Fibroblast of peridontal ligament (primary cell): Measurements from ENCODE around the gene SEPTIN12.
"Not testable (repeated sequence)": the region's sequence is repeated elsewhere in the genome, so short reads cannot be mapped to it uniquely, and the experiment has no call there.

Experiments
- DNase-seq: peaks from one replicate; pipeline ENCODE4 v3.0.0-alpha.2; 2010; ENCODE audit errors: extremely low read depth

The SEPTIN12 gene

DNA sequence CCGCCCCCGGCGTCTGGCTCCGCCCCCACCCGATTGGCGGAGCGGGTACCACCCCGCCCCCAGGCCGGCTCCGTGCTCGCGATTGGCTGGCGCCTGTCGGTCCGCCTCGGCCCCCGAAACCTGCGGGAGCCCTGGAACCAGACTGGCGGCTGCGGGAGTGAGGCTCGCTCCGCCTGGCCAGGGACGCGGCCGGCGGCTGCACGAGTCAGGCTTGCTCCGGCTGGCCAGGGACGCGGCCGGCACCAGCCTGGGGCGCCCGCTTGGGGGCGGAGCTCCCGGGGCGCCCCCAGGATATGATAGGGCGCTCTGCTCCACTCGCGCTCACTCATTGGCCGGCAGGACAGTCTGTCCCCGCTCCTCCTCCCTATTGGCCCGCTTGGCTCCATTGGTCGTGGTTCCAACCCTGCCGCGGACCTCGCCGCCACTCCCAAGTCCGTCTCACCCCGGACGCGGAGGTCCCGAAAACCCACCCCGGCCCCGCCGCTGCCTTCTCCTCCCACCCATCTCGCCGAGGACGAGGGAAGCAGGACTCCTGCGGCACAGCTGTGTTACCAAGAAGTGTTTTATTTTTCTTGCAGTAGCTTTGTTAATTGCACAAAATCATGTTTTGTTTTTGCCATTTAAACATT, 14.6 kb upstream of the SEPTIN12 start:
- DNase-seq, result peak; percentile 84

- DNase-seq, result peak; percentile 15
These were observed 14.0 kb upstream of the SEPTIN12 start, which contains the start of gene ROGDI for GRCh38 chr16:4801962-4802658. ROGDI (minus strand) TSS chr16:4802633; CDS start chr16:4802571, 62 bp downstream.

DNA sequence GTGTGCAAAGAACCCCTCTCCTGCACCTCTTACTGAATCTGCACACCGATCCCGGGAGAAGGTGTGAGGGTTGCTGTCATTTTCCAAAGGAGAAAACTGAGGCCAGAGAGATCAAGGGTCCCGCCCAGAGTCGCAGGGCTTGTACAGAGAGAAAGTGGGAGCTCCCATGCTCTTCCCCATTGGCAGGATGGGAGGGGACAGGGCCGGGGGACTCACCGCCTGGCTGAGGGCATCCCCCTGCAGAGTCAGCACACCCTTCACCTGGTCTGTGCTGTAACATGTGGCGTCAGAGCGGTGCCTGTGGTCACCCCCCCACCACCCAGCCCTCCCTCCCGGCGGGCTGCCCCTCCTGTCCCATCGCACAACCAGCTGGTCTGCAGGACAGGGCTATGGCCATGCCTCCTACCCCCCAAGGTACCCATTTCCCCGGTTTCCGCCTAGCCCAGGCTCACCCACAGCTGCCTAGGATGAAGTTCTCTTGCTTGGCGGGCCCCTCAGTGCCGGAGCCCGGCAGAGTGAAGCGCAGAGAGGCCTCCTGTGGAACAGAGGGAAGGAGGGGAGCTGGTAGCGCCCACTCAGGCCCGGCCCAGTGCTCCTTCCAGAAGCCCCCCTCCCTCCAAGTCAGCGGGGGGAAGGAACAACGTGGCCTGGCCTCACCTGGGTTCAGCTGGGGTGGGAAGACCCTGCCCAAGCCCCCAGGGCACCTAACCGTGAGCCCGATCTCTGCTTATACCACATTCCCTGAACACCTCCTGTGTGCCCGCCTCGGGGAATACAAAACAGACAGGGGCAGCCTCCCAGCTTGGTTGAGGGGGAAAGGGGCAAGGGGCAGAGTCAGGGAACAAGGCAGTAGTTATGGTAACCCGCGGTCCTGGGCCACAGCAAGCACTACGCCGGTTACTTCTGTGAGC, 13.2 kb upstream of the SEPTIN12 start:
- no peak for DNase-seq

- DNase-seq, result no peak
These were observed 12.3 kb upstream of the SEPTIN12 start for GRCh38 chr16:4800290-4801041.

DNA sequence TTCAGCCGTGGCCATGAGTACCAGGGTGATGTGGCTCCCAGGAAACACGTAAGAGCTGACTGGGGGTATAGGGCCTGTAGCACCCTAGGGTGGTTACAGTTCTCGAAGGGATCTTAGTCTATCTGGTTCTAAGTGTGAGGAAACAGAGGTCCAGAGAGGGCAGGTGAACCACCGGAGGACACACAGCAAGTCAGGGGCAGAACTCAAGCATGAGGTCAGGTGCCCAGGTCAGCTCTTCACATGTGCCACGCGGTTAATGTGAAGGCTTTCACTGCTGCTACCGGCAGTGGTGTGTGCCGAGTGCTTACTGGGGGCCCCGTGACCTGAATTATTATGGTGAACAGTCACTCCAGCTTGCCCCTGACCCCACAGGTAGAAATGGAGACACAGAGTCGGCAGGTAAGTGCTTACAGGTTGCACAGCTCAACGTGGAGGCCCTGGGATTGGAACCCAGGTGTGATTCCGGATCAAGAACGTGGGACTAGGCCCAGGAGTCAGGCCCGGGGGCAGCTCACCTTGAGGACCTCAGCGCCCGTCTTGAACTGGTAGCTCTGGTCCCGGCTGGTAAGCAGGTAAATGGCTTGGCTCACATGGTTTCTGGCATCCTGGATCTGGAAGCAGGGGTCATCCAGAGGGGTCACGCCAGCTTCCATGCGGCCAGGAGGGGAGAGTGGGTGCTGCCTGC, 11.2 kb upstream of the SEPTIN12 start:
- no peak for DNase-seq

- DNase-seq, result no peak
These were observed 10.3 kb upstream of the SEPTIN12 start for GRCh38 chr16:4798456-4798855.

GRCh38 chr16:4797805-4798252, 9.7 kb upstream of the SEPTIN12 start:
- no peak for DNase-seq

- no peak for DNase-seq
These were observed 9.0 kb upstream of the SEPTIN12 start for GRCh38 chr16:4796982-4797804.

- no peak for DNase-seq
These were observed 7.9 kb upstream of the SEPTIN12 start for GRCh38 chr16:4795828-4796572.

- no peak for DNase-seq
These were observed 7.2 kb upstream of the SEPTIN12 start, which contains the start of gene SMIM22 for GRCh38 chr16:4795181-4795827. SMIM22 (plus strand) TSS chr16:4795369; CDS start chr16:4795735, 366 bp downstream.

DNA sequence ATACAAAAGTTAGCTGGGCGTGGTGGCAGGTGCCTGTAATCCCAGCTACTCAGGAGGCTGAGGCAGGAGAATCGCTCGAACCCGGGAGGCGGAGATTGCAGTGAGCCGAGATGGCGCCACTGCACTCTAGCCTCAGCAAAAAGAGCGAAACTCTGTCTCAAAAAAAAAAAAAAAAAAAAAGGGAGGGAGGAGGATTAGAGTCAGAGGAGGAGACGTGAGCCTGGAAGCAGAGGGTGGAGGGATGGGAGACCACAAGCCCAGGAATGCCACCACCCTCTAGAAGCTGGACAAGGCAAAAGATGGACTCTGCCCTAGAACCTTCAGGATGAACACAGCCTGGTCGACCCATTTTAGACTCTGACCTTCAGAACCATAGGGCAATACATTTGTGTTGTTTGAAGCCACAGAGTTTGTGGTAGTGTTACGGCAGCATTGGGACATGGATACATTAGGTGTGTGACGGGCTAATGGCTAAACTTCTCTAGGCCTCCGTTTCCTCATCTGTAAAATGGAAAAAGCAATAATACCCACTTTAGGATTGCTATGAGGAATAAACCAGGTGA, 4.9 kb upstream of the SEPTIN12 start:
- DNase-seq, result no peak

- no peak for DNase-seq
These were observed 2.7 kb upstream of the SEPTIN12 start for GRCh38 chr16:4790871-4791270.

- no peak for DNase-seq
These were observed 2.1 kb upstream of the SEPTIN12 start for GRCh38 chr16:4790261-4790660.

GRCh38 chr16:4788910-4789309, 765 bp upstream of the SEPTIN12 start:
- no peak for DNase-seq

GRCh38 chr16:4788489-4788889, 344 bp upstream of the SEPTIN12 start:
- DNase-seq, result no peak

DNA sequence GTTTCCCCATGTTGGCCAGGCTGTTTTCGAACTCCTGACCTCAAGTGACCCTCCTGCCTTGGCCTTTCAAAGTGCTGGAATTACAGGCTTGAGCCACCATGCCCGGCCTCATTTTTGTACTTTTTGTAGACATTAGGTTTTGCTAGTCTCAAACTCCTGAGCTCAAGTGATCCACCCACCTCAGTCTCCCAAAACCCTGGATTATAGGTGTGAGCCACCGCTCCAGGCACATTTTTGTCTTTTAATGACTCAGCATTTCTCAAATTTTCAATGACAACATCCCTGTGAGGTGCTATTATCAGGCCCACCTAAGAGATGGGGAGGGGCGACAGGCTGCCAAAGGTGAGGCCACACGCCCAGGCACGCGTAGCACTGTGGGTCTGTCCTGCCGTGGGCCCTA, 1.1 kb downstream of the SEPTIN12 start:
- no peak for DNase-seq

- DNase-seq, result no peak
These were observed 2.2 kb downstream of the SEPTIN12 start for GRCh38 chr16:4785758-4786433.

DNA sequence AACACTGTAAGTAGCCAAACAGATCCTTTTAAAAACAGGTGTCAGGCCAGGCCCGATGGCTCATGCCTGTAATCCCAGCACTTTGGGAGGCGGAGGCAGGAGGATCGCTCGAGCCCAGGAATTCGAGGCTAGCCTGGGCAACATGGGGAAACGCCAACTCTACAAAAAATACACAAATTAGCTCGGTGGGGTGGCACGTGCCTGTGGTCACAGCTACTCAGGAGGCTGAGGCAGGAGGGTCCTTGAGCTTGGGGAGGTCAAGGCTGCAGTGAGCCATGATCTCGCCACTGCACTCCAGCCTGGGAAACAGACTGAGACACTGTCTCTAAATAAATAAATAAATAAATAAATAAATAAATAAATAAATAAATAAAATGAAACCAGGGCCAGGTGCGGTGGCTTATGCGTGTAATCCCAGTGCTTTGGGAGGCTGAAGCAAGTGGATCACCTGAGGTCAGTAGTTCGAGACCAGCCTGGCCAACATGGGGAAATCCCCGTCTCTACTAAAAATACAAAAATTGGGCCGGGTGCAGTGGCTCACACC, 3.6 kb downstream of the SEPTIN12 start:
- DNase-seq, result not testable (repeated sequence)
